H1 (cell line): ENCODE data around the gene OLFM3. TPM values are rescaled to one million over a fixed set of nuclear protein-coding genes. Genes with fewer than 3 reads are reported as not detected.

Source experiments
- CTCF ChIA-PET: fragments of 300-600 bp; sonication (Branson Sonifier 250); formaldehyde crosslinking; loops from one replicate; lab custom pipeline; 2021; ENCODE audit not compliant: partially characterized antibody; lab: Charles Lee
- POLR2A ChIA-PET: fragments of 300-600 bp; sonication (Branson Sonifier 250); formaldehyde crosslinking; loops from one replicate; lab custom pipeline; 2021; ENCODE audit warnings: inconsistent platforms; ENCODE audit not compliant: partially characterized antibody; lab: Charles Lee
- DNase-seq, 2 experiments: peaks; one replicate each; pipeline versions ENCODE4 v3.0.0 to v3.0.0-alpha.2; 2010 to 2022; ENCODE audit warnings: low spot score in 2 of 2, low read depth in 1 of 2, mixed read lengths in 1 of 2
- FAIRE-seq: peaks from 2 replicates; lab custom pipeline; 2011; peaks lifted over from hg19 to GRCh38; lab: Jason Lieb, UNC
- H2AFZ ChIP-seq: 2 replicates; pipeline ENCODE4 v1.8.1; 2012; ENCODE audit warnings: low read length, inconsistent platforms
- H2AK5ac ChIP-seq: 2 replicates; pipeline ENCODE4 v1.6.1; 2013; ENCODE audit warnings: low read depth, low read length
- H2BK120ac ChIP-seq: replicated peaks from 2 replicates; pipeline ENCODE3; 2013; ENCODE audit warnings: low read depth, low read length, inconsistent platforms
- H2BK12ac ChIP-seq: 2 replicates; pipeline ENCODE4 v1.6.1; 2013; ENCODE audit warnings: low read depth, low read length
- H2BK15ac ChIP-seq: 2 replicates; pipeline ENCODE4 v1.6.1; 2013; ENCODE audit warnings: low read length
- H2BK20ac ChIP-seq: 2 replicates; pipeline ENCODE4 v1.6.1; 2013; ENCODE audit warnings: low read length
- H2BK5ac ChIP-seq: 2 replicates; pipeline ENCODE4 v1.6.1; 2013; ENCODE audit warnings: low read depth, low read length
- H3K14ac ChIP-seq: 2 replicates; pipeline ENCODE4 v1.6.1; 2013; ENCODE audit warnings: inconsistent platforms; ENCODE audit not compliant: insufficient read length
- H3K18ac ChIP-seq: 2 replicates; pipeline ENCODE4 v1.6.1; 2013; ENCODE audit warnings: low read length; ENCODE audit errors: extremely low read depth
- H3K23ac ChIP-seq: 2 replicates; pipeline ENCODE4 v1.6.1; 2013; ENCODE audit warnings: inconsistent platforms; ENCODE audit not compliant: insufficient read length
- H3K23me2 ChIP-seq: 2 replicates; pipeline ENCODE4 v1.6.1; 2013; ENCODE audit warnings: low read depth, low read length
- H3K27ac ChIP-seq: 2 replicates; pipeline ENCODE4 v1.6.1; 2011; ENCODE audit warnings: low read depth, low read length, inconsistent platforms
- H3K27me3 ChIP-seq, 4 experiments: replicated peaks in 1 of 4; 1 replicate in 1 of 4; 2 replicates in 3 of 4; pipeline versions ENCODE4 v1.6.1 to v1.8.1; 2011 to 2013; ENCODE audit warnings: low read length in 3 of 4, mild to moderate bottlenecking in 3 of 4, inconsistent platforms in 2 of 4, mixed read lengths in 2 of 4, moderate library complexity in 1 of 4; ENCODE audit not compliant: control insufficient read depth in 3 of 4, insufficient read depth in 3 of 4; ENCODE audit errors: extremely low read depth in 1 of 4
- H3K36me3 ChIP-seq, 4 experiments: 2 replicates each; pipeline versions ENCODE4 v1.6.1 to v1.8.1; 2011 to 2013; ENCODE audit warnings: mild to moderate bottlenecking in 4 of 4, low read length in 3 of 4, moderate library complexity in 2 of 4, control low read depth in 1 of 4, inconsistent platforms in 1 of 4; ENCODE audit not compliant: insufficient read depth in 4 of 4, control insufficient read depth in 2 of 4
- H3K4ac ChIP-seq: replicated peaks from 2 replicates; pipeline ENCODE3; 2013; ENCODE audit warnings: low read length, low read depth, mixed read lengths, inconsistent platforms; ENCODE audit not compliant: insufficient read length
- H3K4me1 ChIP-seq, 4 experiments: replicated peaks in 1 of 4; 1 replicate in 1 of 4; 2 replicates in 3 of 4; pipeline versions ENCODE4 v1.6.1 to v1.8.1; 2011 to 2013; ENCODE audit warnings: low read length in 3 of 4, inconsistent platforms in 2 of 4, mixed read lengths in 1 of 4; ENCODE audit not compliant: insufficient read depth in 4 of 4, control insufficient read depth in 3 of 4
- H3K4me2 ChIP-seq, 2 experiments: 2 replicates each; pipeline versions ENCODE4 v1.6.1 to v1.8.1; 2011 to 2013; ENCODE audit warnings: low read depth in 2 of 2, low read length in 2 of 2, control low read depth in 1 of 2, inconsistent platforms in 1 of 2, mild to moderate bottlenecking in 1 of 2; ENCODE audit not compliant: insufficient read depth in 1 of 2
- H3K4me3 ChIP-seq, 4 experiments: fragments of 200-600, 300-600 bp in 1 of 4; sonication (generic), shearing (Covaris generic), sonication (Bioruptor Twin) in 1 of 4; 2 replicates each; pipeline versions ENCODE4 v1.5.1 to v1.8.1; 2011 to 2016; ENCODE audit warnings: low read length in 4 of 4, low read depth in 3 of 4, control low read depth in 2 of 4, inconsistent platforms in 2 of 4, mild to moderate bottlenecking in 2 of 4, mixed read lengths in 1 of 4, moderate library complexity in 1 of 4; ENCODE audit not compliant: insufficient read depth in 2 of 4; ENCODE audit errors: extremely low read depth in 1 of 4
- H3K56ac ChIP-seq: replicated peaks from 2 replicates; pipeline ENCODE3; 2013; ENCODE audit warnings: low read depth, mild to moderate bottlenecking, mixed read lengths, low read length, inconsistent platforms; ENCODE audit not compliant: insufficient read length
- H3K79me1 ChIP-seq: 2 replicates; pipeline ENCODE4 v1.6.1; 2013; ENCODE audit warnings: low read depth, low read length, control low read depth
- H3K79me2 ChIP-seq, 2 experiments: 2 replicates each; pipeline versions ENCODE4 v1.6.1 to v1.8.1; 2012 to 2013; ENCODE audit warnings: low read length in 2 of 2, mild to moderate bottlenecking in 2 of 2, inconsistent platforms in 1 of 2; ENCODE audit not compliant: insufficient read depth in 2 of 2, control insufficient read depth in 1 of 2
- H3K9ac ChIP-seq, 4 experiments: replicated peaks in 1 of 4; 1 replicate in 1 of 4; 2 replicates in 3 of 4; pipeline versions ENCODE4 v1.6.1 to v1.8.1; 2011 to 2013; ENCODE audit warnings: low read depth in 3 of 4, low read length in 3 of 4, control low read depth in 2 of 4, mild to moderate bottlenecking in 2 of 4, moderate library complexity in 2 of 4, inconsistent platforms in 1 of 4; ENCODE audit errors: extremely low read depth in 1 of 4
- H3K9me3 ChIP-seq, 2 experiments: 2 replicates each; pipeline versions ENCODE4 v1.6.1 to v1.8.1; 2012 to 2013; ENCODE audit warnings: mild to moderate bottlenecking in 2 of 2, moderate library complexity in 2 of 2, control low read depth in 1 of 2, inconsistent platforms in 1 of 2, low read depth in 1 of 2, low read length in 1 of 2, mixed read lengths in 1 of 2; ENCODE audit not compliant: insufficient read depth in 2 of 2
- H4K20me1 ChIP-seq, 2 experiments: replicated peaks in 1 of 2; 2 replicates each; pipeline versions ENCODE3 to v1.8.1; 2011 to 2013; ENCODE audit warnings: inconsistent platforms in 2 of 2, low read length in 2 of 2, mild to moderate bottlenecking in 1 of 2; ENCODE audit not compliant: insufficient read depth in 2 of 2, control insufficient read depth in 1 of 2
- H4K5ac ChIP-seq: 2 replicates; pipeline ENCODE4 v1.6.1; 2013; ENCODE audit warnings: low read length, low read depth, mixed read lengths, inconsistent platforms; ENCODE audit not compliant: insufficient read length
- H4K8ac ChIP-seq: 2 replicates; pipeline ENCODE4 v1.8.0; 2013; ENCODE audit warnings: mild to moderate bottlenecking, moderate library complexity, low read length, inconsistent platforms; ENCODE audit not compliant: insufficient read depth; ENCODE audit errors: extremely low read depth
- H4K91ac ChIP-seq: replicated peaks from 2 replicates; pipeline ENCODE3; 2013; ENCODE audit warnings: low read length, mixed read lengths, inconsistent platforms; ENCODE audit not compliant: insufficient read length
- EZH2 ChIP-seq: fragments of 200-600 bp; sonication (generic); IDR thresholded peaks from 2 replicates; pipeline ENCODE4 v1.7.1; 2012; ENCODE audit warnings: low read depth, mild to moderate bottlenecking, moderate library complexity, low read length, inconsistent platforms; ENCODE audit not compliant: severe bottlenecking
- JUND ChIP-seq: IDR thresholded peaks from 2 replicates; pipeline ENCODE4 v1.6.1; 2011; ENCODE audit warnings: mild to moderate bottlenecking, improper control_type of control experiment, low read length
- MAX ChIP-seq: IDR thresholded peaks from 2 replicates; pipeline ENCODE4 v1.6.1; 2012; ENCODE audit warnings: inconsistent platforms
- NRF1 ChIP-seq: IDR thresholded peaks from 2 replicates; pipeline ENCODE4 v1.6.1; 2011; ENCODE audit warnings: mild to moderate bottlenecking, low read depth, low read length, improper control_type of control experiment
- POLR2A ChIP-seq, 2 experiments: IDR thresholded peaks; 1 replicate in 1 of 2; 2 replicates in 1 of 2; pipeline ENCODE4 v1.6.1; 2011; ENCODE audit warnings: low read depth in 2 of 2, low read length in 2 of 2, mild to moderate bottlenecking in 2 of 2; ENCODE audit errors: control extremely low read depth in 1 of 2
- WGBS, 2 experiments: shearing (Covaris generic) in 1 of 2; methylation state at CpG; one replicate each; pipeline versions ENCODE4 v1.1.6 to v1.1.7; 2013 to 2015; ENCODE audit warnings: low lambda C conversion rate in 2 of 2, mixed read lengths in 2 of 2, inconsistent platforms in 1 of 2, low coverage in 1 of 2, missing lambda C conversion rate in 1 of 2; ENCODE audit not compliant: insufficient replicate concordance in 2 of 2, insufficient coverage in 1 of 2, insufficient read length in 1 of 2; ENCODE audit errors: extremely low coverage in 1 of 2, missing lambda C conversion rate in 1 of 2; 5-methylcytosine and 5-hydroxymethylcytosine counted together
- polyA plus RNA-seq, 7 experiments: library from polyadenylated mRNA; depleted of rRNA in 3 of 7; stranded (reverse) in 5 of 7; unstranded in 2 of 7; fragments of >200 nt in 5 of 7; fragments of 200-250 nt in 2 of 7; gene quantifications; 1 replicate in 5 of 7; 2 replicates in 1 of 7; 4 replicates in 1 of 7; pipeline versions ENCODE4 v1.2.1 to v1.2.3, GENCODE V29; 2011 to 2013; ENCODE audit warnings: missing spikeins in 2 of 7, mixed read lengths in 2 of 7
- total RNA-seq: library from RNA; stranded (reverse); fragmentation: NEBNext Ultra II Directional; extraction: Animal tissue kit (Norgen Biotek cat#: 25700); gene quantifications from 2 replicates; pipeline ENCODE4 v1.2.1, GENCODE V29; 2021

Gene OLFM3
- total and polyA plus RNA-seq, 2 of the 8 experiments (the other 6 are each of a cell fraction or from before 2014, with no cell fraction given) = 0.30 to 0.32 TPM

GRCh38 chr1:101816262-101816661 lies 180.5 kb downstream of the OLFM3 start:
- no peak overlapping the region for H3K56ac ChIP-seq
- WGBS, 2 experiments = 90% methylated on average over 1 of the region's 1 CpG; no CpG with 5 or more reads in 1 of the 2 experiments
- no peak overlapping the region for H3K27ac ChIP-seq
- DNase-seq (no peak), FAIRE-seq (no peak)
- no peak overlapping the region for H2BK15ac ChIP-seq
- no peaks in the 10 kb centered on the region for H3K23me2 ChIP-seq
- no peak overlapping the region for H2AFZ ChIP-seq
- H3K4ac ChIP-seq = no peak overlapping the region
- no peak overlapping the region for H3K23ac ChIP-seq
- H3K9me3 ChIP-seq = no peaks in the 10 kb centered on the region
- H4K91ac ChIP-seq = no peak overlapping the region
- no peaks in the 10 kb centered on the region for H3K27me3 ChIP-seq
- H3K14ac ChIP-seq = no peak overlapping the region
- no peak overlapping the region for H2BK120ac ChIP-seq
- no peak overlapping the region for H4K5ac ChIP-seq
- no peak overlapping the region for H3K18ac ChIP-seq
- no peaks in the 10 kb centered on the region for H3K36me3 ChIP-seq
- no peak overlapping the region for H2BK5ac ChIP-seq
- H3K4me3 ChIP-seq = no peak overlapping the region
- TF ChIP-seq POLR2A (IDR thresholded peaks at IDR 0.05; ENCODE audit: control extremely low read depth in 1 of 2, low read depth in 2 of 2, low read length in 2 of 2) (no peak), NRF1 (no peak), JUND (no peak), MAX (no peak), EZH2 (no peak)
- no peaks in the 10 kb centered on the region for H3K79me2 ChIP-seq
- H3K9ac ChIP-seq = no peak overlapping the region
- POLR2A ChIA-PET = no interaction called here
- H4K8ac ChIP-seq = no peak overlapping the region
- H2BK20ac ChIP-seq = no peak overlapping the region
- H2AK5ac ChIP-seq = no peak overlapping the region
- no peaks in the 10 kb centered on the region for H3K79me1 ChIP-seq
- no peaks in the 10 kb centered on the region for H4K20me1 ChIP-seq
- no peaks in the 10 kb centered on the region for H3K4me1 ChIP-seq
- no peak overlapping the region for H2BK12ac ChIP-seq
- H3K4me2 ChIP-seq = no peak overlapping the region
- CTCF ChIA-PET = interaction anchor here (1.0 to 4.1 kb wide), 4 partner anchors 20 to 755 kb away, joined by 3 to 16 read pairs (median 4); no protein-coding TSS in a partner anchor
